KMS-11 (cell line): Measurements from ENCODE around the gene RAF1.

Experiments used
- H2AFZ ChIP-seq: fragments of 200-600 bp; sonication (generic); 2 replicates; pipeline ENCODE4 v1.6.1; 2016; ENCODE audit warnings: antibody characterized with exemption, mixed run types, low read depth
- H3K27ac ChIP-seq: fragments of 200-600 bp; sonication (generic); 2 replicates; pipeline ENCODE4 v1.6.1; 2016; ENCODE audit warnings: mild to moderate bottlenecking, mixed run types
- H3K27me3 ChIP-seq: fragments of 200-600 bp; sonication (generic); 2 replicates; pipeline ENCODE4 v1.6.1; 2017; ENCODE audit warnings: mild to moderate bottlenecking, low read depth, mixed run types, moderate library complexity; ENCODE audit not compliant: insufficient read depth
- H3K36me3 ChIP-seq: fragments of 200-600 bp; sonication (generic); 2 replicates; pipeline ENCODE4 v1.6.1; 2017; ENCODE audit warnings: mild to moderate bottlenecking, mixed run types; ENCODE audit not compliant: insufficient read depth
- H3K4me1 ChIP-seq: fragments of 200-600 bp; sonication (generic); 2 replicates; pipeline ENCODE4 v1.6.1; 2016; ENCODE audit warnings: mild to moderate bottlenecking, low read depth, mixed run types; ENCODE audit not compliant: poor library complexity, severe bottlenecking
- H3K4me2 ChIP-seq: fragments of 200-600 bp; sonication (generic); 2 replicates; pipeline ENCODE4 v1.7.0; 2016; ENCODE audit warnings: mild to moderate bottlenecking, mixed run types
- H3K4me3 ChIP-seq: fragments of 200-600 bp; sonication (generic); IDR thresholded peaks from 2 replicates; pipeline ENCODE4 v1.6.1; 2017; ENCODE audit warnings: low read depth, low read length, mixed read lengths; ENCODE audit not compliant: insufficient read depth
- H3K79me2 ChIP-seq: fragments of 200-600 bp; sonication (generic); 2 replicates; pipeline ENCODE4 v1.6.1; 2016; ENCODE audit warnings: low read depth, mixed run types; ENCODE audit not compliant: insufficient read depth
- H3K9ac ChIP-seq: fragments of 200-600 bp; sonication (generic); 2 replicates; pipeline ENCODE4 v1.6.1; 2016; ENCODE audit warnings: mild to moderate bottlenecking, mixed run types
- H4K20me1 ChIP-seq: fragments of 200-600 bp; sonication (generic); 2 replicates; pipeline ENCODE4 v1.6.1; 2016; ENCODE audit warnings: mild to moderate bottlenecking, mixed run types; ENCODE audit not compliant: insufficient read depth
- CTCF ChIP-seq: fragments of 200-600 bp; sonication (generic); conservative IDR thresholded peaks from 2 replicates; pipeline ENCODE4 v1.6.1; 2017; ENCODE audit warnings: low read depth, mild to moderate bottlenecking, antibody characterized with exemption, low read length, moderate library complexity, mixed read lengths

Gene RAF1

GRCh38 chr3:12574661-12575060 is 89.3 kb downstream of the RAF1 start:
- TF ChIP-seq CTCF = no peak
- no peak overlapping the region for H3K9ac ChIP-seq
- no peak overlapping the region for H3K4me2 ChIP-seq
- no peak overlapping the region for H3K4me3 ChIP-seq
- no peaks in the 10 kb centered on the region for H3K36me3 ChIP-seq
- H4K20me1 ChIP-seq = no peaks in the 10 kb centered on the region
- H3K27me3 ChIP-seq = no peaks in the 10 kb centered on the region
- no peaks in the 10 kb centered on the region for H3K4me1 ChIP-seq
- no peak overlapping the region for H3K27ac ChIP-seq
- H3K79me2 ChIP-seq = no peaks in the 10 kb centered on the region
- no peak overlapping the region for H2AFZ ChIP-seq

- no peaks in the 10 kb centered on the region for H3K4me1 ChIP-seq
- no peak overlapping the region for H3K27ac ChIP-seq
- H4K20me1 ChIP-seq = no peaks in the 10 kb centered on the region
- H3K4me3 ChIP-seq = no peak overlapping the region
- no peaks in the 10 kb centered on the region for H3K36me3 ChIP-seq
- TF ChIP-seq CTCF = no peak
- H2AFZ ChIP-seq = no peak overlapping the region
- H3K79me2 ChIP-seq = no peaks in the 10 kb centered on the region
- H3K9ac ChIP-seq = no peak overlapping the region
- H3K27me3 ChIP-seq = no peaks in the 10 kb centered on the region
- no peak overlapping the region for H3K4me2 ChIP-seq
These were observed 89.8 kb downstream of the RAF1 start for GRCh38 chr3:12574131-12574530.

- no peaks in the 10 kb centered on the region for H3K36me3 ChIP-seq
- peaks cover 12% of the 10 kb centered on the region; the same call in 1 of the 2 replicates for H3K79me2 ChIP-seq
- H4K20me1 ChIP-seq = no peaks in the 10 kb centered on the region
- no peak overlapping the region for H3K9ac ChIP-seq
- H3K4me2 ChIP-seq = no peak overlapping the region
- H3K27me3 ChIP-seq = no peaks in the 10 kb centered on the region
- H3K4me1 ChIP-seq = no peaks in the 10 kb centered on the region
- no peak for TF ChIP-seq CTCF
- no peak overlapping the region for H2AFZ ChIP-seq
- no peak overlapping the region for H3K4me3 ChIP-seq
- H3K27ac ChIP-seq = no peak overlapping the region
These were observed 91.9 kb downstream of the RAF1 start for GRCh38 chr3:12571986-12572385.

GRCh38 chr3:12569836-12570235 is 94.1 kb downstream of the RAF1 start:
- H3K27ac ChIP-seq = no peak overlapping the region
- no peaks in the 10 kb centered on the region for H3K27me3 ChIP-seq
- no peak for TF ChIP-seq CTCF
- no peak overlapping the region for H3K9ac ChIP-seq
- H3K79me2 ChIP-seq = peaks cover 34% of the 10 kb centered on the region; the same call in 1 of the 2 replicates
- H3K36me3 ChIP-seq = no peaks in the 10 kb centered on the region
- H4K20me1 ChIP-seq = no peaks in the 10 kb centered on the region
- H2AFZ ChIP-seq = no peak overlapping the region
- no peak overlapping the region for H3K4me3 ChIP-seq
- no peak overlapping the region for H3K4me2 ChIP-seq
- H3K4me1 ChIP-seq = peaks cover 11% of the 10 kb centered on the region
